ENCODE results near the gene CSHL1.
"Not testable (repeated sequence)": the region's sequence is repeated elsewhere in the genome, so short reads cannot be mapped to it uniquely, and the experiment has no call there.

CSHL1 gene

DNA sequence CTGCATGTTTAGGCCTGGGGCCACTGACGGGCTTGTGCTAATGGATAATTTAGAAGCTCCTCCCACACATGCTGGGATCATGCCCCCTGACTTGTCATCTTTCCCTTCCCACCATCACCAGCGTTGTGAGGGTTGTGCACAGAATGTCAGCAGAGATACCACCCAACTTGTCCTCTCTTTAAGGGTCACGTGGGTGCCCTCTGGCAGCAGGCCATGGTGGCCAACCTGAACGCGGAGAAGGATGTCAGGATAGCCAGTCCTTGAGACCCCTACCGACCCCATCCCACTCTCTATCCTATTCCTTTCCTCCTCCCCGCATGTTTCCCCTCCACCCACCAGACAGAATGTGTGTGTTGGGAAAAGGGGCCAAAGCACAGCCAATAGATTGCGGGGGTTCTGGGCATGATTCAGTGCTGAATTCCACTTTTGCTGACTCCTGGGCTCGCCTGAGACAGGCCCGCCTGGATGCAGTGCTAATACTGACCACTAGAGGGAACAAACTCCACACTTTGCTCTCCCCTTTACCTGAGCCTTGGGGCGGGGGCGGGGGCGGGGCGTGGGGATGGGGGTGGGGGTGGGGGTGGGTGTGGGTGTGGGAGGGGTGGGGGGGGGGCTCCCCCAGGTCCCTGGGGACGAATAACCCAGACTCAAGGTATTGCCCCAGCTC, 29.0 kb downstream of the CSHL1 start, which contains the start of gene GH2:
TSS of gene GH2 (minus strand) at position 10 of the 667 bp plus-strand sequence. CDS start 143 bp downstream, outside the sequence.
- no peak for DNase-seq

DNA sequence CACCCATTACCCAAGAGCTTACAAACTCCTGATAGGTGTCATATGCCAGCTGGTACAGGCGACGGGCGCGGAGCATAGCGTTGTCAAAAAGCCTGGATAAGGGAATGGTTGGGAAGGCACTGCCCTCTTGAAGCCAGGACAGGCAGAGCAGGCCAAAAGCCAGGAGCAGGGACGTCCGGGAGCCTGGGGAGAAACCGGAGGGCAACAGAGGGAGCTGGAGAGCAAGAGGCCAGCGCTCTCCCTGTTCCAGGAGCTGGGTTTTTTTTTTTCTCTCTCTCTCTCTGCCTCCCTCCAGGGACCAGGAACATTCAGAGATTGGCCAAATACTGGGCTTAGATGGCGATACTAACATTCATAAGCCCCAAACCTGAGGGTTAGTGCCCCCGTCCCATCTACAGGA, 29.7 kb downstream of the CSHL1 start:
- DNase-seq: not testable (repeated sequence)

DNA sequence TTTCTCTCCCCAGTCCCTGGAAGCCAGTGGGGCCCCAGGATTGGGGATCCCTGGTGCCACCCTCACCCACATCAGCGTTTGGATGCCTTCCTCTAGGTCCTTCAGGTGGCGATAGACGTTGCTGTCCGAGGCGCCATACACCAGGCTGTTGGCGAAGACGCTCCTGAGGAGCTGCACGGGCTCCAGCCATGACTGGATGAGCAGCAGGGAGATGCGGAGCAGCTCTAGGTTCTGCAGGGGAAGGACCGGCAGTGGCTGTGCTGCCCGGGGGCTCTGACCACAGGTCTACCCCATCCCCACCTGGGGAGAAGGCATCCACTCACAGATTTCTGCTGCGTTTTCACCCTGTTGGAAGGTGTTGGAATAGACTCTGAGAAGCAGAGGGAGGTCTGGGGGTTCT, 30.4 kb downstream of the CSHL1 start:
- DNase-seq: no peak

DNA sequence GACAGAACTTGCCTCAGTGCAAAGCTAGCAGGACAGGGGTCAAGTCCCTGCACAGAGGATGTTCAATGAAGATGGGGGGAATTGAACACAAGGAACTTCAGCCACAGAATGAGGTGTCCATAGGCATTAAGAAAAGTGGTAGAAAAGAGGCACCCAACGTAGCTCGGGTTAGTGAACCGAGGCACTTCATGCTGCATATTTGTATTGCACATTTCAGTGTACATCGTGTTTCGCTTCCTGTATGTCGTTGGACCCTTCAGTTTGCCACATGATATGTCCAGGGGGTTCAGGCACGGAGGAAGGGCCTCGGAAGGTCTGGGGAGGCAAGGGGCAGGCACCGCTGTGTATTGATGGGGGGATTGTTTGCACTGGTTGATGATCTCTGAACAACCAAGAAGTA, 32.6 kb downstream of the CSHL1 start:
- not testable (repeated sequence) for DNase-seq

DNA sequence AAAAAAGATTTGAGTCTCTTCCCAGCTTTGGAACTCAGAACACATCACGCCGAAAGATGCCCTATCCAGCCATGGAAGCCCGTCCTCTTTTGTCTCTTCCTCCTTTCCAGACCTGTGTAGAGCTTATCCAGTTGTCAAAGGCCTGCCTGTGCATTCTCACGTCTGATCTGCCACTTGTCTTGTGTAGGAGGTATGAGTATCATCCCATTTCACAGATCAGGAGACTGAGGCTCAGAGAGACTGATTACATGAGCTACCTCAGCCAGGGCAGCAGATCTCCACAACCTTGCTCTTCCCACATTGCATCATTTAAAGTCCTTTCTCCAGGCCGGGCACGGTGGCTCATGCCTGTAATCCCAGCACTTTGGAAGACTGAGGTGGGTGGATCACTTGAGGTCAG, 36.4 kb downstream of the CSHL1 start:
- not testable (repeated sequence) for DNase-seq

DNA sequence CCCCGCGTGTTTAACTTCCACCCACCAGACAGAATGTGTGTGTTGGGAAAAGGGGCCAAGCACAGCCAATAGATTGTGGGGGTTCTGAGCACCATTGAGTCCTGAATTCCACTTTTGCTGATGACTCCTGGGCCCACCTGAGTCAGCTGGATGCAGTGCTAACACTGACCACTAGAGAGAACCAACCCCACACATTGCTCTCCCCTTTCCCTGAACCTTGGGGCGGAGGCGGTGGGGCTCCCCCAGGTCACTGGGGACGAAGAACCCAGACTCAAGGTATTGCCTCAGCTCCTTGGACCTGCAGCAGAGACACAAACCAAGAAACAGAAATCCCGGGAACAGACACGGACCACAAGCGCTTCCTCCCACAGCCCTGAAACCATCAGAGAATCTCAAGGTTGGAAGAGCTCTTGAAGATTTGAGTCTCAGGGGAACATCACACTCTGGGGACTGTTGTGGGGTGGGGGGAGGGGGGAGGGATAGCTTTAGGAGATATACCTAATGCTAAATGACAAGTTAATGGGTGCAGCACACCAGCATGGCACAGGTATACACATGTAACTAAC, 36.9 kb downstream of the CSHL1 start:
- DNase-seq: not testable (repeated sequence)

DNA sequence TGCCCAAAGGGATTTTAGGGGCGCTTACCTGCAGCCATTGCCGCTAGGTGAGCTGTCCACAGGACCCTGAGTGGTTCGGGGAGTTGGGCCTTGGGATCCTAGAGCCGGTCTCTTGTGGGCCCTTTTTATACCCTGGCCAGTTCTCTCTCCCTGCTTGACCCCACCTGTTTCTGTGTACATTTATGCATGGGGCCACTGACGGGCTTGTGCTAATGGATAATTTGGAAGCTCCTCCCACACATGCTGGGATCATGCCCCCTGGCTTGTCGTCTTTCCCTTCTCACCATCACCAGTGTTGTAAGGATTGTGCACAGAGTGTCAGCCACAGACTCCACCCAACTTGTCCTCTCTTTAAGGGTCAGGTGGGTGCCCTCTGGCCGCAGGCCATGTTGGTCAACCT, 37.5 kb downstream of the CSHL1 start, which contains the start of gene CSH2:
TSS of gene CSH2 (minus strand) at position 101 of the 400 bp plus-strand sequence. CDS start at position 38, 63 bp downstream.
- not testable (repeated sequence) for DNase-seq

DNA sequence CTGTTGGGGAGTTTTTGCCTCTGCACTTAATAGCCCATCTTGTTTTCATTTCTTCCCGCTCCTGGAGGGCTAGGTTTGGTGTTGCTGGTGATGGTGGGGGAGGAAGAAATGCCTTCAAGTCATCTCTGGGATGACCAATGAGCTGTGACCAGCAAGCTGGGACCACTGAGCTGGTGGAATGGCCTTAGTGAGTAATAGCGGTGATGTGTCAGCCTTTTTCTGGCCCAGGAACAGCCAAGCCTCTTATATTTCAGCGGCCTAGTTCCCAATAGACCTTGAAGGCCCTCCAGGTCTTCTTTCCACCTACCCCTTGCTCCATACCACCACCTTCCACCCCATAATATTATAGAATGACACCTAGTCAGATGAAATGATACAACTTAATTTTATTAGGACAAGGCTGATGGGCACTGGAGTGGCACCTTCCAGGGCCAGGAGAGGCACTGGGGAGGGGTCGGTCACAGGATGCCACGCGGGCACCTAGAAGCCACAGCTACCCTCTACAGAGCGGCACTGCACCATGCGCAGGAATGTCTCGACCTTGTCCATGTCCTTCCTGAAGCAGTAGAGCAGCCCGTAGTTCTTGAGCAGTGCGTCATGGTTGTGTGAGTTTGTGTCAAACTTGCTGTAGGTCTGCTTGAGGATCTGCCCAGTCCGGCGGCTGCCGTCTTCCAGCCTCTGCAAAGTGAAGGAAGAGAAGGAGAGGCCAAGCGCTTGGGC, 39.3 kb downstream of the CSHL1 start:
- DNase-seq: not testable (repeated sequence)

DNA sequence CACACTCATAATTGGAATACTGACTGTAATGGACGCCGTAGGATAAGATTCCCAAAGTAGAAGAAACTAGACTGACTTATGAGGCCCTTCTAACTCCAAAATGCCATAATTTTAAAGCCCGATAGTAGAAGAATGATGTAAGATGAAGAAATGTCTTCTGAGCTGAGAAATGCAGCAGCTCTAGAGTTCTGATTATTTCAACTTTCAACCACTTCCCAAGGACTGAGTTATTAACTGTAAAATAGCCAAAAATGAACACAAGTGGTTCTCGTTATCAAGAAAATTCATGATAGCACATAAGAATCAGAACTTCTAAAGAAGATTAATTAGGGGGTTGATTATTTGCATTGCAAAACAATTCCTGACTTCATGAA, 40.8 kb downstream of the CSHL1 start:
- not testable (repeated sequence) for DNase-seq

DNA sequence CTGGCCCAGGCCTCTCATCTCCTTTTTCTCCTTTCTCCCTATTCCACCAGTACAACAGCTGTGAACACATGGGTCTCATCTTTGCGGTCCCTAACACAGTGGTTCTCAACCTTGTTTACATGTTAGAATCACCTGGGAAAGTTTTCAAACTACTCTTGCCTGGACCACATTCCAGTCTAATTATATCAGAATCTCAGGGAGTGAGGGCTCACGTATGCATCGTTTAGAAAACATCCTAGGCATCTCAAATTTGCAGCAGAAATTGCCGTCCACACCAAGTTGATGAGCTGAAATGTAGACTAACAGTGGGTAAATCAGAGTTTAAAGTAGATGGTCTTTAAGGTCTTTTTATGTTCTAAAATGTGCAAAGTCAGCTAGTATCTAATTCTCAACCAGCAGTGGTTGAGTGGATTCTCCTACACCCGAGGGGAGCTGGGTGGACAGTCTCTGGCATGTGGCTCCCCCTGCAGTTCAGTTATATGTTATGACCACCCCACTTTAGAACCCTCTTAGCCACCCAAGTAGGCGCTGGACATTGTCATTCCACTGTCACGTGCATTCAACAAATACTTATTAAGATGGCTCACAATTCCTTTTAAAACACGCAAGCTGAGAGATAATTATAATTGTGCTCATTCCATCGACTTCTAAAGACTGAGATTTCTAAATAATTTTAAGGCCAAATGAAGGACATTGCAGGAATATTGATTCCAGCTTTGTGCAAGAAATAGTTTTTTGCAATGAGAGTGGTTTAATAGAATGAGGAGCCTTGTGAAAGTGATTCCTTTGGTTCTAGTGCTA, 41.4 kb downstream of the CSHL1 start:
- not testable (repeated sequence) for DNase-seq

DNA sequence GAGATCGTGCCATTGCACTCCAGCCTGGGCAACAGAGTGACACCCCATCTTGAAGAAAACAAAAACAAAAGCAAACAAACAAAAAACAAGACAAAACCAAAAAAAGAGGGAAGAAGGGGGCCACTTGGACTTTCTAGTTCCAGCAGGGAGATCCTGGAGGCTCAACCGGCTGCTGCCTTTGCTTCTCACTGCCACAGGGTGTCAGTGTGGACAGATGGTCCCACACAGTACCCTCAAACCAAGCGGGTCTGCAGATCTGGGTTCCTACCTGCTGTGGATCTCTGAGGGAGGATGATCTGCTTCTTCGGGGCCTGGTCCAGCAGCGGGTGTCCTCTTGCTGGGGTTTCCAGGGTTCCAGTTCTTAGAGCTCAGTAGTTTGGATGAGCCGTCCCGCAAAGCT, 44.4 kb downstream of the CSHL1 start:
- DNase-seq: not testable (repeated sequence)

Measured in activated gamma-delta T cell (primary cell).